Measurements from ENCODE around the gene CEMIP.

GRCh38 chr15:80912673-80913072 is 133.5 kb downstream of the CEMIP start:
- TF ChIP-seq CTCF (IDR thresholded peaks at IDR 0.05) (no peak), POLR2A (IDR thresholded peaks at IDR 0.05) (no peak), EP300 (IDR thresholded peaks at IDR 0.05) (no peak)
